Midbrain (tissue), 1 donor: ENCODE measurements around the gene AMDHD1.

Experiments
- DNase-seq: peaks from one replicate; lab custom pipeline; 2025; lab: John Stamatoyannopoulos, UW

Gene AMDHD1

DNA sequence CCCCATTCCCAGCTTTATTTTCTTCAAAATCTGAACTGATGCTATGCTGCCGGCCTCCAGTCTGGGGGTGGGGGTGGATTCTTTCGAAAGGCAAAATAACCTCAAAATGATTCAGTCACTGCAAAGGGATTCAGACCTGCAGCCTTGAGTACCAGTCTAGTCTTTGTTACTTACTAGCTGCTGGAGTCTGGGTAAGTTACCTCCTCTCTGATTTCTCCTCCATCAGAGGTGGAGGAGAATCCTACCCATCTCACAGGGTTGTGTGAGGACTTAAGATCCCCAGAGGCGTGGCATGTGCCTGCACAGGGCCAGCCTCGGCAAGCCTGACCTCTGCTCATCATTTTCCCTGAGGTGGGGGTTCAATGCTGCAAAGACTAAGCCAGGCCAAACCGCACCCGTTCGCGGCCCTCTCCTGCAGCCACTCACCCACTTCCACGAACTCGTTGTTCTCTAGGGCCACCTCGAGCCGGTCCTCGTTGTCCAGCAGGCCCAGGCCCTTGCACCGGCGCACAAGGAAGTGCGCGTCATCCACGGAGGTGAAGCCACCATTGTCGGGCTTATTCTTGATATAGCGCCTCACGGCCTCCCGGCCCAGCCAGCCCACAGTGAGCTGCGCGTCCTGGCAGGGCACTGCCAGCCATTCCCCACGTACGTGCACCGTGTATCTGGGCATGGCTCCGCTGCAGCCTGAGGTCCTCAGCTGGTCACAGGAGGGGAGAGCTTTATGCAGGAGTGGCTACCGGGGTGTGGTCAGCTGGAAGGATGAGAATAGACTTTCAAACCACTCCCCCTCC lies 52.3 kb downstream of the AMDHD1 start:
- DNase-seq, result no peak

DNA sequence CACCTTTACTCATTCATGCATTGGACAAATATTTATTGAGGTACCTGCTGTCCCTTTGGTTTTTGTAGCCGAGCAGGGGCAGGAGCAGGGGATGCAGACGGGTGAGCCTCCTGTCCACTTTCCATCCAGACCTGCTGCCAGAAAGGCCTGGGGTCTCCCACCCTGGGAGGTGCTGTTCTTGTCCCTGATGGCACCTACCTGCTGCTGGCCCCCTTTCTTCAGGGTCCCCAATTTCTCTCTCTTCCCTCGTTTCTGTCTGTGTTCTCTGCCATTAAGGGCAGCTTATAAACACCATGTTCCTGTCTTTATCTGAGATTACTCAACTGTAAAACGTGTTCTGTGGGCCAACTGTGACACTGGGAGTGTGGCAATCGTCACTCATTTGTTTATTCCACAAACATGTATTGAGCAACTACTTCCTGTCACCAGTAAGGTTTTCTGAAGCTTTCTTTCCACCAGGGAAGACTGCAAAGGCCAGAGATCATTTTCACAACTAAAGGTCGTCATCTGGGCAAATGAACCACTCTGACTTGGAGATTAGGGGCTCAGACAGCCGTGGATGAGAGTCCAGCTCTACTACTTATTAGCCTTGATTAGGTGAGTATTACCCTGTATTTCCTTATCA lies 53.0 kb downstream of the AMDHD1 start, which contains the start of gene HAL:
Gene HAL (minus strand): TSS at position 311 of the 625 bp plus-strand sequence. CDS start 434 bp downstream, outside the sequence.
- DNase-seq, result no peak

DNA sequence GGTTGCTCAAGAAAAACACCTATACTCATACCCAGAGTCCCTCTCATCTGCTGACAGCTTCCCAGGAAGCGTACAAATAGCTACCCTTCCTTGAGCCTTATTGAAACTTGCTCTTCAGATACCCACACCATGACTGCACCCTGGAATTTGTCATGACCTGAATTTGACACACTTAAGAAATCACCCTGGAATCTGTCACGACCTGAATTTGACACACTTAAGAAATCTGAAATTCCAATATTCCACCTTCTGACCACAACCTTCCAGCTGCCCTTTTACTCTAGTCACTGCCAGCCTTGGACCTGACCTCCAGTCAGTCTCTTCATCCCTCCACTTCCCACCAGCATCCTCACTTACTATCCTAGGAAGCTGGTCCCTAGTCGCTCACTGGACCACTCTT lies 54.1 kb downstream of the AMDHD1 start:
- no peak for DNase-seq

DNA sequence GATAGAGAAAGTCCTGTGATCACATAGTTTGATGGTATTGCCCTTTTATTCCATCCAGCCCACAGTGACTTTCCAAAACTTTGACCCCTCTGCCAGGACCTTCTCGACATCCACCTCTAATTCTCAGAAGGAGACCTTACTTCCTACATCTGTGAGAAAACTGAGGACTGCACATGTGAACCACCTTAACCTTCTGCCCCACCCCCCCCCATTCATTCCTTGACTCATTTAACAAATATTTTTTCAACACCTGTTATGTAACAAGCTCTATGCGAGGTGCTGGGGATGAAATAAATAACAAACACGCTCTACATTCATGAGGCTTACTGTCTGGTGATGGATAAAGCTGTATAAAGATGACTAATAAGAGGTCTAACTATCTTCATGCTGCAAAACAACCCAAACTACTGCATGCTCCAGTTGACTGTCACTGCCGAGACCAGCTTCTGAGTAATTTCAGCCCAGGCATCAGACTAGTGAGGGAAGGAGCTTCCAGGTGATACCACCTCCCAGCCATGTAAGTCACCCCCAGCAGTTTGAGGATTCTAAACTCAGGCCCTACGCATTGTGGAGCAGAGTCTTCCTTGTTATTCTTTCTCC lies 54.9 kb downstream of the AMDHD1 start:
- no peak for DNase-seq

DNA sequence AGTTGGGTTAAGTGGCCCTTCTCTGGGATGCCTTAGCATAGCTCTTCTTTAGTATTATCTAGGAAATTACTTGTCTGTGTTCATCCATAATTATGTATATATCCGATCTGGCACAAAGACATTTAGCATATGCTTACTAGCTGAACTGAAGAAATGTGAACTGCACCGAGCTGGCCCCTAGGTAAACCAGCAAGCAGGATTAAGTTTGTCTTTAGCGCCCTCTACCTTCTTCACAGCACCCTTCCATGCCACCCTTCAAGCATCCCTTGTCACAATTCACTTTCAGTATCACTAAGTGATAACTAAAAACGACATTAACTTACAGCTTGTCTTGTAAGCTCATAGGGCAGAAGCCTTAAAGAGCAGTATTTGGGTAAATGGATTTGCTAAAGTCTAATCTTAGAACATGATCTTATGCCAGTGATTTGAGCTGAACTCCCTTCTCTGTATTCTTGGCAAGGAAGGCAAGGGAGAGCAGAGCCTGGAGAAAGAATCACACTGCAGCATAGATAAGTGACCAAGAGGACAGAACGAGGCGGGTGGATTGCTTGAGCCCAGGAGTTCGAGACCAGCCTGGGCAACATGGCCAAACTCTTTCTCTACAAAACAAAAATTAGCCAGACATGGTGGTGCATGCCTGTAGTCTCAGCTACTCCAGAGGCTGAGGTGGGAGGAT lies 55.6 kb downstream of the AMDHD1 start:
- DNase-seq, result peak; percentile 79

DNA sequence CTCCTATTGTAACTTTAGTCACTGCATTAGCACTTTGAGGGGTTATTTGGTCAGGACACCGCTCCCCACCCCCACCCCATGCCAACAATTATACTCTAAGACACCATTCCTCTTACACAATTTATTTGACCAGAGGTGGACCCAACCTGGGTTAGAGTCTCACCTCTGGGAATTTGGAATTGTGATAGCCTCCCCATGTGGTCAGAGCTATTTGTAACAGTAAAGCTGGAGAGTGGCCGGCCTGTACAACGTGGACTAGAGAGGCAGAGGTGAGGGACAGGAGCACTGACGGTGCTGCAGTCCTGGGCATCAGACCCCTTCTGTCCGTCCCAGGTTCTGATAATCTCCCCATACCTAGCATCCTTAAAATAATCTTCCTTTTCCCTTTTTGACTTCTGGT lies 56.4 kb downstream of the AMDHD1 start:
- no peak for DNase-seq

DNA sequence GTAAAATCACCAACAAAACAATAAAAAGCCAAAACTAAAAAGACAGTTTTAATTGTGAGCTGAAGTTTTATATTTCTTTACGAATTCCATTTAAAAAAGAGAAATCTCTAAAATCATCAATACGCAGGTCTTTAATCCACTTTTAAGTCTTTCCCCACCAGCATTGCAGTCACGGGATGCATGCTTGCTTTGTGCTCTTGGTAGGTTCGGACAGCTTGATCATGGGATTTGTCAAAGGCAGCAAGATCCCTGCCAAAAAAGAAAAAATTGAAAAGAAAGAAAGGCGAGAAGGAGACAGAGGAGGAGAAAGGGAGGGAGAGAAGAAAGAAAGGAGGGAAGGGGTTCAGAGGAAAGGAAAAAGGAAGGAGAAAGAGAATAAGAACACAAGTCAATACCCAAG lies 57.7 kb downstream of the AMDHD1 start:
- no peak for DNase-seq

DNA sequence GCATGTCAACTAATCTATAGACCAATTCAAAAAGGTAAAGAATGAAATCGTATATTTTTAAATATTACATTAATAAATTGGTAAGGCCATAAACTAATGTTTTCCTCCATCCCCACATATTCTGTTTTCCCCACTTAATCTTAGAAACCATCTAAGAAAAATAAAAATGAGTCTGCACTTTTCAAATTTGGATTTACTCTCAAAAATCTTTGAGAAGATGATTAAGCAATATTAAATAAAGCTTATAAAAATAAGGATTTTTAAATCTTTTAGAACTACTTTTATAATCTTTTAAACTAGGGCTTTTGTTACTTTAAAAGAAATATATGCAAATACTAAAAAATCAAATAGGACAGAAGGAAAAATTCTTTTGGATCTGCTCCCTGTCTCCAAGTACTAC lies 63.6 kb downstream of the AMDHD1 start:
- DNase-seq, result no peak

DNA sequence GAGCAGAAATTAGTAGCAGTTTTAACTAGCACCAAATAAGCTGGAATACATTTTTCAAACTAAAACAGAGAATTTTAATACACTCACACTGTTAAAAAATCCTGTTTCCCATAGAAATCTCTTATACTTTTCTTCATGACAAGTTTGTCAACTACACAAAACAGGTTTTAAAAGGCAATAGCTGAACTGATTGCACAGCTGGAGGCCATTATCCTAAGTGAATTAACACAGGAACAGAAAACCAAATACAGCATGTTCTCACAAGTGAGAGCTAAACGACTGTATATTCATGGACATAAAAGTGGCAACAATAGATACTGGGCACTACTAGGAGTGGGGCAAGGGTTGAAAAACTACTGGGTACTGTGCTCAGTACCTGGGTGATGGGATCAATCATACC lies 64.6 kb downstream of the AMDHD1 start:
- no peak for DNase-seq

DNA sequence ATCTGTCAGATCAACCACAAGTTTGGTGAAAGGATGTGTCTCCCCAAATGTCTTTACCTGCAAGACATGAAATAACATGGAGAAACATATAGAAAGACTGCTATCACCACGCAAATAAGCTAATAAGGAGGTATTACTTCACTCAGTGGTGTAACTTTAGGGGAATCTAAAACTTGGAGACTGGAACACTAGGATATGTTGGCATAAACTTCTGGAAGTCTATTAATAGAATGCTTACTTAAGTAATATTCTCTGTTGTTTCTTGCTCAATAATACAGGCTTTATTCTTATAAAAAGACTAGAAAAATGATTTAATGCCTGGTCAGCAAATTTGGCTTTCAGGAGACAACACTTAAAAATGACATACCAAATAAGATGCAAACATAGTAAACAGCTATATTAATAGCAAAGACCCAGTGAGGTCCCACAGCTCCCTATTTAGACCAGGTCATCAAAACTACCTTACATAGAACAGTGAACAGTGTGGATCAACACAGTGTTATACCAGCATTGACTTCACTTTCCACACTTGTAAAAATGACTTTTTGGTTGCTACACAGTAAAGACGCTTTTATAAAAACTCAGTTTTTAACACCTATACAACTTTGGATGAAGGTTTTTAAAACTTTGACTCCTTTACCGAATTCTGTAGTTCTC lies 71.9 kb downstream of the AMDHD1 start:
- DNase-seq, result no peak

DNA sequence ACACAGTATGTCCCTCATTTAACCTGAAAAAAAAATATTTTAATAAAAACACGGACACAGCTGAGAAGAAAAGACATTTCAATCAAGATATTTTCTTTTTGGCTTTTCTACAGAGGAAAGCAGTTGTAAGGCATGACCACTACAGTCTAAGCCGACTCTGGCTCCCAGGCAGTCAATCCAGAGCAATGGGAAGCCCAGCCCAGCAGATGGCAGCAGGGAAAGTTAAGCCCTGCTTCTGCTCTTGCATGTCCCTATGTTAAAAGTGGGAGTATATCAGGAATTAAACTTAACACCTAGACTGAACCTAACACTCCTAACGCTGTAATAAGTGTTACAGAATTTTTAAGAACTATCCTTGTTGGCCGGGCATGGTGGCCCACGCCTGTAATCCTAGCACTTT lies 72.5 kb downstream of the AMDHD1 start:
- no peak for DNase-seq
